ENCODE results near the gene KCNC1.

KCNC1 gene

DNA sequence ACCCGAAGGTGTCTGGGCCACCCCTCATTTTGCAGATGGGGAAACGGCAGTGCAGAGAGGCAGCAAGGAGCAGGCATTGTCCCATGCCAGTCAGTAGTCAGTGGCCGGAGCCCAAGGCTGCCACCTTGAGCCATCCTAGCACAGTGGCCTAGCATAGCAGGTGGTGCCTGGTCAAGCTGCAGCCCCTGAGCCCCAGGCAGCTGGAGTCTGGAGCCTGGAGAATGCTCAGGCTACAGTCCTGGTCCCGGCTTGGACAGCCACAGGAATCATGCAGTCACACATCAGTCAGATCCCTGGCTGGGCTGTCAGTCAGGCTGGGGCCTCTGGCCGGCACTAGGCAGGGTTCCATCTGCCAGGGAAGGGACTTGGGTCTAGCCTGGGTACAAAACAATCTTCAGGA lies 18.6 kb downstream of the KCNC1 start:
- DNase-seq (ENCODE audit: low spot score), result peak; percentile 62

DNA sequence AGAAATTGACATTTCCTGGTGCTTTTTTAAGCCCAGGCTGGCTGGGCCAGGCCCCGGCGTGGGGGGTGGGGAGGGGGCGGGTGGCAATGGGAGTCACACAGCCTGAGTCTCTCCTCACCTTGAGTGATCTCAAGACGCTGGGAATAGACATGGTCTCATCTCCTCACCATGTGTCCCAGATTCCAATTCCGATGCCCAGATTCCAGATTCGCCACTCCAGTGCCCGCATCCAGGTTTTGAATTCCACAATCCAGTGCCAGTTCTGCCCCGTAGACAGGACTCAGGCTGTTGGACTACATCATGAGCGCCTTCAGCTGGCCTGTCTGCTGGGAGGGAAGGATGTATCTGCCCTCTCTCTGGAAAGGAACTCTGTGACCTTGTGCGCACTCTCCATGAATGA lies 19.1 kb downstream of the KCNC1 start:
- peak; percentile 68 for DNase-seq (ENCODE audit: low spot score)

DNA sequence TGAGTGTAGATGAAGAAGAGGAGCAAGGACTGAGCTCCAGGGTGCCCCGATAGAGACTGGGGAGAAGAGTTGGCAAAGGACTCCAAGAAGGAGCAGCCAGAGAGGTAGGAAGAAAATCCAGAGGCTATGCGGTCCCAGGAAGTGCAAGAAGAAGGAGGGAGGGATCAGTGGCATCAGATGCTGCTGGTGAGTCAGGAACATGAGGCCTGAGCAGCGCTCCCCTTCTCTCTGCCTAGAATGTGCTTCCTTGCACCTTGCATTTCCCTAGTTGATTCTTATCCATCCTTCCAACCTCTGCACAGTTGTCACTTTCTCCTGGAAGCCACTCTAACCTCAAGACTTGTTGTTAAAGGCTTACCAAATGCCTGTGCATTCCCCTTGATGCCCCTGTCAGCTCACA lies 21.3 kb downstream of the KCNC1 start:
- DNase-seq (ENCODE audit: low spot score), result no peak

- peak; percentile 85 for DNase-seq (ENCODE audit: low spot score)
Observed at GRCh38 chr11:17760102-17761029, 25.8 kb downstream of the KCNC1 start.

- DNase-seq (ENCODE audit: low spot score), result no peak
Observed at GRCh38 chr11:17762309-17762974, 27.9 kb downstream of the KCNC1 start.

DNA sequence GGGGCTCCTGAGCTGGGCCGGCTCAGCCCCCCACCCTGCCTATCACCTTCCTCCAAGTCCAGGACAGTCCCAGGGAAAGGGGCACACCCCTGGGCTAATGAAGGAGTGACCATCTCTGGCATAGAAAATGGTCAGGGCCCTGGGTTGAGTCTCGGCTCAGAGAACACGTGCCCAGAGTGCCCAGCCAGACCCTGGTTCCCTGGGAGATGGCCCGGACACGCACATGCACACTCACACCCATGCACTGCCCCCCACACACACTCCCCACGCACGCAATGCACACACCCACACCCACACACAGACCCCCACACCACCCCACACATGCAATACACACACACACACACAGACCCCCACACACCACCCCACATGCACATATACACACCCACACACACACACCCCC lies 28.7 kb downstream of the KCNC1 start:
- no peak for DNase-seq (ENCODE audit: low spot score)

- no peak for DNase-seq (ENCODE audit: low spot score)
Observed at GRCh38 chr11:17763703-17764102, 29.1 kb downstream of the KCNC1 start.

DNA sequence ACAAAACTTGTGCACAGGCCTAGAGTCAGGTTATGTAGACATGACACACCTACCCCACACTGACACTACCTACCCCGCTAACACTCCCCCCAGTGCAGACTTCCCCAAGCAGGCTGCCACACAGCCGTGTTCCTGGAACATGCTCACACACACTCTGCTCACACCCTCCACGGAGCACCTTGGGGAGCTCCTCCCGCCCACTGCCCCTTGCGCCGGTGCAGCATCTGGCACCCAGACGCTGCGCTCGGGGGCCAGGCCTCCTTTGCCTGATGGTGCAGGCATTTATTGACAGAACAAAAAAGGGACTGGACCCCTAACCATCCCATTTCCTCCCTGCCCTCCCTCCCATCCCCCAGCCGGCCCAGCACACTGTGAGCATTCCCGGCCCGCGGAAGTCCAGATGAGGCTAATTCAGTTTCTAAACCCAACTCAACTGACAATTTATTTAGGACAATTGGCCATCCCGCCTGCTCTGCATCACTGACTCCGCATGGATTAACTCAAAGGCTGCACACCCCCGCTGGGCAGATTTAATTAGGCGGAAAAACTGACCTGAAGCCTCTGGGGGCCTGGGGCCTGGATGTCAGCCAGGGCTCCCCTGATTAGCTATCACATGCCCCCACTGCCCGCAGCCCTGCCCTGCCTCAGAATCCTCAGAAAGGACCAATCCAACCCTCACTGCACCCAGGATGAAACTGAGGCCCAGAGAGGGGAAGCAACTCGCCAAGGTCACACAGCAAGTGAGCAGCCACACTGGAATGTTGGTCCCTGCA lies 30.1 kb downstream of the KCNC1 start:
- DNase-seq (ENCODE audit: low spot score), result no peak

GRCh38 chr11:17765356-17766072 lies 30.9 kb downstream of the KCNC1 start:
- peak; percentile 65 for DNase-seq (ENCODE audit: low spot score)

DNA sequence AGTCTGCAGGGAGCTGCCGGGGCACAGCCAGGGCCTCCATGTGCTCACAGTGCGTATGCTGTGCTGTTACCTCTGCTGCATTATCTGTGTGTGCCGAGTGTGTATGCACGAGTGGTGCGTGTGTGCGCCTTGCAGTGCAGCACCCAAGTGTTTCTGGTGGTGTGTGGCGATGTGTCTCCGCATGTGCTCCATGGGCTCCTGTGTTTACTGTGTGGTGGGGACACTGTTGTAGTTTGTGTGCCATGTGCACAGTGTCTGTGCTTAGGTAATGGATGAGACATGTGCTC lies 31.4 kb downstream of the KCNC1 start:
- DNase-seq (ENCODE audit: low spot score), result no peak

DNA sequence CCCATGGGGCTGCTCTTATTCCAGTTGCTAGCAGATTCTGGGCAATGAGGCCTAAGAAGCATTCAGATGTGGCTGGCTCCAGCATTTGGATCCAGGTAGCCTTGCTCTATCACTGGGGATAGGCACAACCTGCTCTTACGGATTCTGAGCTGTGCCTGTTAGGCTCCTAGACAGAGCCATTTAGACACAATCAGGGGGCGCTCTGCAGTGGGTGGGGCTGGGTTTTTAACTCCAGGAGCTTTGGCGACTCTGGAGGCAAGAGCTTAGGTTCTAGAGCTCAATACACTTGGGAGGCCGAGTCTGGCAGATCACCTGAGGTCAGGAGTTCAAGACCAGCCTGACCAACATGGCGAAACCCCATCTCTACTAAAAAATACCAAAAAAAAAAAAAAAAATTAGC lies 32.0 kb downstream of the KCNC1 start:
- DNase-seq (ENCODE audit: low spot score), result no peak

DNA sequence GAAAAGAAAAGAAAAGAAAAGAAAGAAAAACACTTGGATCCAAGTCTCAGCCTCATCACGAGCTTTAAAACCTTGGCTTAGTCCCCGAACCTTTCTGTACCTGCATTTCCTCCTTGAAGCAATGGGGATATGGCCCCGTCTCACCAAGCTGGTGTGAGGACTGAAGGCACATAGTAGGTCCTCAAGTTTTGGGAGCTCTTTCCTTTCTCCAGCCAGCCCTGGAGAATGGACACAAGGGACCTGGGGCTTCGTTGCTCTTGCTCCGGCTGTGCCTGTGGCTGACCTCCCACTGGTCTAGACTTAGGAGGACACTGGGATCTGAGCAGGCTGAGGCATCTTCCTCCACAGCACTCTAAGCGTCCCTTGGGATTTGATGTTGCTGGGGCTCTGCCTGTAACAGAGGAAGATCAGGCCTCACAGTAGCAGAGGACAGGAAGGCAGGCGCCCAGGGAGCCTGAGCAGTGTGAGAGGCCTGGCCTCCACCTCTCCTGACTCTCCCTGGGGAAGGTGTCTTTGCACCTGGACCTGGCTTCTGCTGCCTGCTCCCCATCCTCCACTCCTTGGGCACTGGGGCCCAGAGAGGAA lies 32.8 kb downstream of the KCNC1 start:
- DNase-seq (ENCODE audit: low spot score), result no peak

- DNase-seq (ENCODE audit: low spot score), result no peak
Observed at GRCh38 chr11:17767914-17768313, 33.3 kb downstream of the KCNC1 start.

- no peak for DNase-seq (ENCODE audit: low spot score)
Observed at GRCh38 chr11:17768547-17768946, 34.0 kb downstream of the KCNC1 start.

- DNase-seq (ENCODE audit: low spot score), result no peak
Observed at GRCh38 chr11:17769218-17769617, 34.6 kb downstream of the KCNC1 start.

DNA sequence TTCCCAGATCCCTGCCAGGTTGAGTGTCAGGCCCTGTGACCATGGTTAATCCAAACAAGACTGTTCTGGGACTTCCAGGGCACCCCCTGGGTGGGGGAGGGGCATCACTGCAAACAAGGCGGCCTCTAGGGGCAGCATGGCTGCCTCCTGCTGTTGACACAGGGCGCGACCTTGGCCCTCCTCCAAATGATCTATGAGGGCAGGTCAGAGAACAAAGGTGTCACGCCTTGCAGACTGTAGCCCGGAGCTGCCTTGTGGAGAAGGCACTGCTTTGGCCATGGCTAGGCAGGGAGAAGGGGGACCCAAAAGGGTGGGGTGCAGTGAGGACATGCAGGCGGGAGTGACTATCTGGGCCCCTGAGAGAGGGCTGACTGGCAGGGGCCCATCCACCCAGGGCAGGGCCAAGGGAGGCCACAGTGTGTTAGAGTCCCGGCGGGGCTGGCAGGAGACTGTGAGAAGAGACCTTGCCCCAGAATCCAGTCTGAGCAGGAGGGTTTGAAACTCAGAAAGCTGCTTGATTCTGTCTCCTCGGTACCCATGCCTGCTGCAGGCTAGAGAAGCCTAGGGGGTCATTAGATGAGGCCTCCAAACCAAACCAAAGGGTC lies 35.6 kb downstream of the KCNC1 start:
- no peak for DNase-seq (ENCODE audit: low spot score)

- DNase-seq (ENCODE audit: low spot score), result no peak
Observed at GRCh38 chr11:17770917-17771316, 36.3 kb downstream of the KCNC1 start.

- DNase-seq (ENCODE audit: low spot score), result no peak
Observed at GRCh38 chr11:17771415-17771814, 36.8 kb downstream of the KCNC1 start.

DNA sequence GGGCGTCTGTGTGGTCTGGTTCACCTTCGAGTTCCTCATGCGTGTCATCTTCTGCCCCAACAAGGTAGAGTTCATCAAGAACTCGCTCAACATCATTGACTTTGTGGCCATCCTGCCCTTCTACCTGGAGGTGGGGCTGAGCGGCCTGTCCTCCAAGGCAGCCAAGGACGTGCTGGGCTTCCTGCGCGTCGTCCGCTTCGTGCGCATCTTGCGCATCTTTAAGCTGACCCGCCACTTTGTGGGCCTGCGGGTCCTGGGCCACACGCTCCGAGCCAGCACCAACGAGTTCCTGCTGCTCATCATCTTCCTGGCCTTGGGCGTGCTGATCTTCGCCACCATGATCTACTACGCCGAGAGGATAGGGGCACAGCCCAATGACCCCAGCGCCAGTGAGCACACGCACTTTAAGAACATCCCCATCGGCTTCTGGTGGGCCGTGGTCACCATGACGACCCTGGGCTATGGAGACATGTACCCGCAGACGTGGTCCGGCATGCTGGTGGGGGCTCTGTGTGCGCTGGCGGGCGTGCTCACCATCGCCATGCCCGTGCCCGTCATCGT lies 37.3 kb downstream of the KCNC1 start:
- no peak for DNase-seq (ENCODE audit: low spot score)

DNA sequence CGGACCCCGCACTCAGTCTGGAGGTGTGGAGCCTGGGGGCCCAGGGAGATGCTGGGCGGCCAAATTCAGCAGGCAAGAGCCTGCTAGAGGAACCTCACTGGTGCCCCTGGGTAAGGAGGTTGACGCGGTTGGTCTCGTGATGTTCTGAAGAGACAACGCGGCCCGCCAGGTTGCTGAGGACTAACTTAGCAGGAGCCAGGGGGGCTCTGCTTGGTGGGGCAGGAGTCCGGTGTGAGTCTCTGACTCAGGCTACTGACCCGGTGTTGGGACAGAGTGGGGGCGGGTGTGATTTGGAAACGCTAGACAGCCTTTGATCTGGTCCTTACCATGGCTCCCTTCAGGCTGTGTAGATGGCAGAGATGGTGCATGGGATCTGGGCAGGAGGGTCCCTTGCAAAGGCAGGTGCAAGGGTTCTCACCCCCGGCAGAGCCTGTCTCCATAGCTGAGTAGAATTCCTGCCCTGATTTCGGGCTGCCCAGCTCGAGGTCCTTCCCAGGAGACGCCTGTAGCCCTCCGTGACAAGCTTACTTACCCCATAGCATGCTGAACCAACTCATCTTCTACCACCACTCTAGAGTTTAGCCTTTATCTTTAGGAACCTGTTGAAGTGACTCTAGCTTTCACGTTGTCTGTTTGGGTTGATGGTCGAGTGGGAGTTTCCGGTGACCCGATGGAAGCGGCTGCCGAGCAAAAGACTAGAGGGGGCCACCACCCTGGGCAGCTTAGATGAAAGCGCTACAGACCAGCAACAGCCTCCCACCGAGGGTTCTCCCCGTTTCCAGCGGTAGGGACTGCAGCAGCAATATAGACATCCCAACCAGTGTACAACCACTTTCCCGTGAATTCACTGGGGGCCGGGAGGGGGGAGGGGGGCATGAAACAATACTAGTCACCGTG lies 38.4 kb downstream of the KCNC1 start:
- no peak for DNase-seq (ENCODE audit: low spot score)
